ENCODE data around the gene SLC35E4.

DNA sequence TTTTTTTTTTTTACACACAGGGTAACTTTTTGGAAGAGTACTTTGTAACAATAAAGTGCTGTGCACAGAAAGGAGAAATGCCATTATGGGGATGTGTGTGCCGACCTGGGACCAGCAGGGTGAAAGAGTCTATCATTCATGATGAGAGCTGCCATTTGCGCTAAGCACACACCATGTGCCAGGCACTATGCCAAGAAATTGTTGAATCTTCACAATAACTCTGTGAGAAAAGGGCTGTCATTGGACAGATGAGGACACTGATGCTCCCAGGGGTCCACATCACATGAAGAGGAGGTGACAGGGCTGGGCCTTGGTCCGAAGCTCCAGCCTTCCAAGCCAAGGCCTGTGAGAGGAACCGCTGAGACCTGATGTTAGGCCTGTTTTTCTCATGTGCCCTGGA is 26.5 kb downstream of the SLC35E4 start:
- no peak for TF ChIP-seq EZH2phosphoT487 (IDR thresholded peaks at IDR 0.05; ENCODE audit: insufficient read depth, low read depth)
- no peak for TF ChIP-seq EZH2 (IDR thresholded peaks at IDR 0.05; ENCODE audit: insufficient read depth, poor library complexity, severe bottlenecking)
